ENCODE data around the gene H1-8. TPM values are rescaled to one million over a fixed set of nuclear protein-coding genes. Genes with fewer than 3 reads are reported as not detected.

The H1-8 gene
- polyA plus RNA-seq, 1 experiment: not detected

GRCh38 chr3:129552287-129553050 is 9.5 kb downstream of the H1-8 start:
- H3K36me3 ChIP-seq (ENCODE audit: control insufficient read depth, insufficient read depth, low read length): peaks cover 13% of the 10 kb centered on the region
- CTCF ChIA-PET: interaction anchor here (0.7 to 0.8 kb wide), 2 partner anchors 62 kb away, joined by 3 read pairs; no protein-coding TSS in a partner anchor
- H3K27me3 ChIP-seq (ENCODE audit: control insufficient read depth, insufficient read depth, low read length): no peaks in the 10 kb centered on the region
- H3K4me3 ChIP-seq (ENCODE audit: low read depth, low read length): no peak overlapping the region
- no peak for DNase-seq (ENCODE audit: low read depth)
- POLR2A ChIA-PET: interaction anchor here (0.5 kb wide), 1 partner anchor 1784 kb away, joined by 4 read pairs; no protein-coding TSS in a partner anchor
- TF ChIP-seq CTCF (IDR thresholded peaks at IDR 0.05; ENCODE audit: insufficient read depth, low read depth, low read length): no peak

GRCh38 chr3:129553171-129553570 is 10.2 kb downstream of the H1-8 start:
- H3K27me3 ChIP-seq (ENCODE audit: control insufficient read depth, insufficient read depth, low read length): no peaks in the 10 kb centered on the region
- ChIA-PET CTCF (interaction anchor here (0.8 kb wide), 1 partner anchor 63 kb away, joined by 3 read pairs; no protein-coding TSS in a partner anchor), POLR2A (interaction anchor here (0.7 kb wide), 1 partner anchor 24 kb away, joined by 14 read pairs; no protein-coding TSS in a partner anchor)
- no peak overlapping the region for H3K4me3 ChIP-seq (ENCODE audit: low read depth, low read length)
- no peak for TF ChIP-seq CTCF (IDR thresholded peaks at IDR 0.05; ENCODE audit: insufficient read depth, low read depth, low read length)
- no peak for DNase-seq (ENCODE audit: low read depth)
- peaks cover 15% of the 10 kb centered on the region for H3K36me3 ChIP-seq (ENCODE audit: control insufficient read depth, insufficient read depth, low read length)

GRCh38 chr3:129553719-129554118 is 10.7 kb downstream of the H1-8 start:
- Histone ChIP-seq H3K4me3 (ENCODE audit: low read depth, low read length) (no peak overlapping the region), H3K27me3 (ENCODE audit: control insufficient read depth, insufficient read depth, low read length) (no peaks in the 10 kb centered on the region), H3K36me3 (ENCODE audit: control insufficient read depth, insufficient read depth, low read length) (peaks cover 18% of the 10 kb centered on the region)
- DNase-seq (ENCODE audit: low read depth): no peak
- no peak for TF ChIP-seq CTCF (IDR thresholded peaks at IDR 0.05; ENCODE audit: insufficient read depth, low read depth, low read length)
- POLR2A ChIA-PET: interaction anchor here (0.7 kb wide), 2 partner anchors 23 to 269 kb away, joined by 5 to 14 read pairs; no protein-coding TSS in a partner anchor
- CTCF ChIA-PET: interaction anchor here (1.1 to 2.0 kb wide), 3 partner anchors 46 to 170 kb away, joined by 3 to 7 read pairs (median 6); no protein-coding TSS in a partner anchor

GRCh38 chr3:129554356-129555152 is 11.6 kb downstream of the H1-8 start:
- ChIA-PET CTCF (interaction anchor here (0.6 to 2.0 kb wide), 5 partner anchors 27 to 171 kb away, joined by 3 to 7 read pairs (median 3); no protein-coding TSS in a partner anchor), POLR2A (interaction anchor here (0.7 kb wide), 1 partner anchor 268 kb away, joined by 5 read pairs; no protein-coding TSS in a partner anchor)
- Histone ChIP-seq H3K36me3 (ENCODE audit: control insufficient read depth, insufficient read depth, low read length) (peaks cover 18% of the 10 kb centered on the region), H3K27me3 (ENCODE audit: control insufficient read depth, insufficient read depth, low read length) (no peaks in the 10 kb centered on the region), H3K4me3 (ENCODE audit: low read depth, low read length) (no peak overlapping the region)
- TF ChIP-seq CTCF (IDR thresholded peaks at IDR 0.05; ENCODE audit: insufficient read depth, low read depth, low read length): no peak
- no peak for DNase-seq (ENCODE audit: low read depth)

- peaks cover 21% of the 10 kb centered on the region for H3K36me3 ChIP-seq (ENCODE audit: control insufficient read depth, insufficient read depth, low read length)
- TF ChIP-seq CTCF (IDR thresholded peaks at IDR 0.05; ENCODE audit: insufficient read depth, low read depth, low read length): no peak
Measured at GRCh38 chr3:129555153-129555550, 12.2 kb downstream of the H1-8 start.

More at GRCh38 chr3:129555153-129555550, 12.2 kb downstream of the H1-8 start:
- ChIA-PET POLR2A (no interaction called here), CTCF (interaction anchor here (1.4 to 2.0 kb wide), 3 partner anchors 27 to 172 kb away, joined by 3 to 7 read pairs (median 6); no protein-coding TSS in a partner anchor)
- no peak for DNase-seq (ENCODE audit: low read depth)
- Histone ChIP-seq H3K4me3 (ENCODE audit: low read depth, low read length) (no peak overlapping the region), H3K27me3 (ENCODE audit: control insufficient read depth, insufficient read depth, low read length) (no peaks in the 10 kb centered on the region)
